MM.1S (cell line): ENCODE measurements around the gene EFNA5.

Experiments
- DNase-seq: peaks from one replicate; pipeline ENCODE4 v3.0.0-alpha.2; 2015
- H2AFZ ChIP-seq: fragments of 300-600 bp; sonication (generic); 2 replicates; pipeline ENCODE4 v1.6.0; 2016; ENCODE audit warnings: antibody characterized with exemption, low read length
- H3F3A ChIP-seq: fragments of 300-600 bp; sonication (generic); 2 replicates; pipeline ENCODE4 v1.6.1; 2016; ENCODE audit warnings: mild to moderate bottlenecking, antibody characterized with exemption, low read length, moderate library complexity, mixed read lengths; ENCODE audit not compliant: insufficient read depth
- H3K27ac ChIP-seq: fragments of 300-600 bp; sonication (generic); 2 replicates; pipeline ENCODE4 v1.5.1; 2016; ENCODE audit warnings: mild to moderate bottlenecking, low read length
- H3K27me3 ChIP-seq: fragments of 300-600 bp; sonication (generic); replicated peaks from 2 replicates; pipeline ENCODE4 v1.6.0; 2016; ENCODE audit warnings: low read length; ENCODE audit not compliant: insufficient read depth
- H3K36me3 ChIP-seq: fragments of 300-600 bp; sonication (generic); replicated peaks from 2 replicates; pipeline ENCODE4 v1.6.1; 2016; ENCODE audit warnings: mild to moderate bottlenecking, low read length, mixed read lengths; ENCODE audit not compliant: insufficient read depth
- H3K4me1 ChIP-seq: fragments of 300-600 bp; sonication (generic); 2 replicates; pipeline ENCODE4 v1.6.1; 2016; ENCODE audit warnings: low read length, mixed read lengths
- H3K4me2 ChIP-seq: fragments of 300-600 bp; sonication (generic); 2 replicates; pipeline ENCODE4 v1.6.0; 2016; ENCODE audit warnings: low read depth, low read length
- H3K4me3 ChIP-seq: fragments of 300-600 bp; sonication (generic); 2 replicates; pipeline ENCODE4 v1.5.1; 2016; ENCODE audit warnings: low read length, mixed read lengths
- H3K79me2 ChIP-seq: fragments of 300-600 bp; sonication (generic); 2 replicates; pipeline ENCODE4 v1.6.1; 2016; ENCODE audit warnings: mixed run types, low read length, mixed read lengths
- H3K9ac ChIP-seq: fragments of 300-600 bp; sonication (generic); 2 replicates; pipeline ENCODE4 v1.6.1; 2016; ENCODE audit warnings: low read length, mixed read lengths
- H3K9me2 ChIP-seq: fragments of 300-600 bp; sonication (generic); replicated peaks from 2 replicates; pipeline ENCODE4 v1.6.1; 2016; ENCODE audit warnings: mild to moderate bottlenecking, low read length, mixed read lengths; ENCODE audit not compliant: insufficient read depth
- H3K9me3 ChIP-seq: fragments of 300-600 bp; sonication (generic); replicated peaks from 2 replicates; pipeline ENCODE4 v1.6.1; 2016; ENCODE audit warnings: mild to moderate bottlenecking, low read length, mixed read lengths; ENCODE audit not compliant: insufficient read depth
- H4K20me1 ChIP-seq: fragments of 300-600 bp; sonication (generic); 2 replicates; pipeline ENCODE4 v1.6.1; 2016; ENCODE audit warnings: mild to moderate bottlenecking, low read length, moderate library complexity, mixed read lengths; ENCODE audit not compliant: insufficient read depth
- CTCF ChIP-seq: fragments of 300-600 bp; sonication (generic); IDR thresholded peaks from 2 replicates; pipeline ENCODE4 v1.5.1; 2016; ENCODE audit warnings: antibody characterized with exemption, low read length, mixed read lengths
- EZH2 ChIP-seq: fragments of 300-600 bp; sonication (generic); optimal IDR thresholded peaks from 2 replicates; pipeline ENCODE3; 2017; ENCODE audit warnings: low read depth, mild to moderate bottlenecking, antibody characterized with exemption, low read length, mixed read lengths
- EZH2phosphoT487 ChIP-seq: fragments of 300-600 bp; sonication (generic); IDR thresholded peaks from 2 replicates; pipeline ENCODE4 v1.6.1; 2018; ENCODE audit warnings: antibody characterized with exemption, low read length

The EFNA5 gene

GRCh38 chr5:107682533-107682932 is 11.8 kb upstream of the EFNA5 start:
- H3F3A ChIP-seq: no peaks in the 10 kb centered on the region
- no peak overlapping the region for H2AFZ ChIP-seq
- DNase-seq: no peak
- H3K27ac ChIP-seq: no peak overlapping the region
- no peaks in the 10 kb centered on the region for H3K4me1 ChIP-seq
- H3K79me2 ChIP-seq: no peaks in the 10 kb centered on the region
- H4K20me1 ChIP-seq: no peaks in the 10 kb centered on the region
- no peaks in the 10 kb centered on the region for H3K27me3 ChIP-seq
- H3K4me2 ChIP-seq: no peak overlapping the region
- H3K36me3 ChIP-seq: no peaks in the 10 kb centered on the region
- TF ChIP-seq EZH2phosphoT487 (no peak), EZH2 (no peak), CTCF (no peak)
- H3K9me2 ChIP-seq: no peaks in the 10 kb centered on the region
- H3K4me3 ChIP-seq: no peak overlapping the region
- no peak overlapping the region for H3K9ac ChIP-seq
- no peaks in the 10 kb centered on the region for H3K9me3 ChIP-seq

- Histone ChIP-seq H2AFZ (no peak overlapping the region), H3K79me2 (no peaks in the 10 kb centered on the region), H3K9me2 (no peaks in the 10 kb centered on the region), H4K20me1 (no peaks in the 10 kb centered on the region), H3F3A (no peaks in the 10 kb centered on the region), H3K27me3 (no peaks in the 10 kb centered on the region), H3K36me3 (no peaks in the 10 kb centered on the region), H3K9me3 (no peaks in the 10 kb centered on the region), H3K9ac (no peak overlapping the region), H3K4me3 (no peak overlapping the region), H3K4me1 (no peaks in the 10 kb centered on the region), H3K27ac (no peak overlapping the region), H3K4me2 (no peak overlapping the region)
- DNase-seq: no peak
- TF ChIP-seq EZH2 (no peak), CTCF (no peak), EZH2phosphoT487 (no peak)
Measured at GRCh38 chr5:107680799-107681198, 10.1 kb upstream of the EFNA5 start.

DNA sequence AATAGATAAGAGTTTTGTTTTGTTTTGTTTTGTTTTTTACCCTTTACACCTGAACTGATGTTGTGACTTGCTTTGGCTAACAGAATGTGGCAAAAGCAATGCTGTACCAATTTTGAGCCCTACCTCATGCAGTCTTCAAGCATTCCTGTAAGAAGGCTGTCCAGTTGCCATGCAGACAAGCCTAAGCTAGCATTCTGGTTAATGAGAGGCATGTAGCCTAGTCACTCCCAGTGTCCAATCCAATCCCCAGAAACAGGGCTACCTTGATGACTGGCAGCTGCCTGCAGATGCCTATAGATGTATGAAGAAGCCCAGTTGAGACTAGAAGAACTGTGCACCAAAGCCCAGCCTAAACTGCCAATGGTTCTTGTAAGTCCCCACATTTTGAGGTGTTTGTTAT is 9.4 kb upstream of the EFNA5 start:
- H3K4me3 ChIP-seq: no peak overlapping the region
- no peaks in the 10 kb centered on the region for H4K20me1 ChIP-seq
- no peaks in the 10 kb centered on the region for H3K79me2 ChIP-seq
- H3K9me3 ChIP-seq: no peaks in the 10 kb centered on the region
- H3K36me3 ChIP-seq: no peaks in the 10 kb centered on the region
- DNase-seq: no peak
- TF ChIP-seq CTCF (no peak), EZH2phosphoT487 (no peak), EZH2 (no peak)
- H3F3A ChIP-seq: no peaks in the 10 kb centered on the region
- H3K9me2 ChIP-seq: no peaks in the 10 kb centered on the region
- no peaks in the 10 kb centered on the region for H3K27me3 ChIP-seq
- no peak overlapping the region for H3K27ac ChIP-seq
- H3K4me1 ChIP-seq: no peaks in the 10 kb centered on the region
- no peak overlapping the region for H3K9ac ChIP-seq
- H3K4me2 ChIP-seq: no peak overlapping the region
- H2AFZ ChIP-seq: no peak overlapping the region
